Brain microvascular endothelial cell (primary cell): ENCODE measurements around the gene PLPP7.

Experiments
- DNase-seq: peaks from one replicate; pipeline ENCODE4 v3.0.0-alpha.2; 2020
- H3K27ac ChIP-seq: fragments of 250-450 bp; sonication (Bioruptor Pico); 2 replicates; pipeline ENCODE4 v1.5.1; 2020; ENCODE audit warnings: mild to moderate bottlenecking, moderate library complexity
- H3K27me3 ChIP-seq: fragments of 250-450 bp; sonication (Bioruptor Pico); replicated peaks from 2 replicates; pipeline ENCODE4 v1.5.1; 2020; ENCODE audit warnings: mild to moderate bottlenecking
- H3K36me3 ChIP-seq: fragments of 250-450 bp; sonication (Bioruptor Pico); replicated peaks from 2 replicates; pipeline ENCODE4 v1.5.1; 2020; ENCODE audit warnings: mild to moderate bottlenecking
- H3K4me3 ChIP-seq: 2 replicates; pipeline ENCODE4 v1.5.1; 2011; ENCODE audit warnings: low read depth, mild to moderate bottlenecking, control low read depth, low read length, moderate library complexity
- in situ Hi-C: cut with HindIII; loops from 2 replicates; pipeline ENCODE4 v1.10.0; 2017; ENCODE audit warnings: low sequenced_read_pairs, low pct_ligation_motif_present
- TF ChIP-seq, protein P1 (sequence below): IDR thresholded peaks from 2 replicates; pipeline ENCODE4 v1.5.1; 2011; ENCODE audit warnings: low read depth, mild to moderate bottlenecking, moderate library complexity, low read length, control low read depth, inconsistent platforms; ENCODE audit errors: missing control alignments

The PLPP7 gene

DNA sequence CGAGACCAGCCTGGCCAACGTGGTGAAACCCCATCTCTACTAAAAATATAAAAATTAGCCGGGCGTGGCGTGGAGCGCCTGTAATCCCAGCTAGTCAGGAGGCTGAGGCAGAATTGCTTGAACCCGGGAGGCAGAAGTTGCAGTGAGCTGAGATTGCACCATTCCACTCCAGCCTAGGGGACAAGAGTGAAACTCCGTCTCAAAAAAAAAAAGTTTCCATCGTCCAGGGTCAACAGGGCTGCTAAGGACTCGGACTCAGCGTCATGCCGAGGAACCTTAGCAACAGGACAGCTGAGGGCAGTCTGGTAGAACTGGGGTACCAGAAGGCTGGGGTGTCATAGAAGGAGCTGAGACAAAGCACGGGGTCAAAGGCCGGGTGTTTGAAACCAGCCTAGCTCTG, 34.9 kb upstream of the PLPP7 start:
- in situ Hi-C loops = no loop called here
- no peak overlapping the region for H3K4me3 ChIP-seq
- H3K27me3 ChIP-seq = no peaks in the 10 kb centered on the region
- no peak for DNase-seq
- TF ChIP-seq, protein P1, sequence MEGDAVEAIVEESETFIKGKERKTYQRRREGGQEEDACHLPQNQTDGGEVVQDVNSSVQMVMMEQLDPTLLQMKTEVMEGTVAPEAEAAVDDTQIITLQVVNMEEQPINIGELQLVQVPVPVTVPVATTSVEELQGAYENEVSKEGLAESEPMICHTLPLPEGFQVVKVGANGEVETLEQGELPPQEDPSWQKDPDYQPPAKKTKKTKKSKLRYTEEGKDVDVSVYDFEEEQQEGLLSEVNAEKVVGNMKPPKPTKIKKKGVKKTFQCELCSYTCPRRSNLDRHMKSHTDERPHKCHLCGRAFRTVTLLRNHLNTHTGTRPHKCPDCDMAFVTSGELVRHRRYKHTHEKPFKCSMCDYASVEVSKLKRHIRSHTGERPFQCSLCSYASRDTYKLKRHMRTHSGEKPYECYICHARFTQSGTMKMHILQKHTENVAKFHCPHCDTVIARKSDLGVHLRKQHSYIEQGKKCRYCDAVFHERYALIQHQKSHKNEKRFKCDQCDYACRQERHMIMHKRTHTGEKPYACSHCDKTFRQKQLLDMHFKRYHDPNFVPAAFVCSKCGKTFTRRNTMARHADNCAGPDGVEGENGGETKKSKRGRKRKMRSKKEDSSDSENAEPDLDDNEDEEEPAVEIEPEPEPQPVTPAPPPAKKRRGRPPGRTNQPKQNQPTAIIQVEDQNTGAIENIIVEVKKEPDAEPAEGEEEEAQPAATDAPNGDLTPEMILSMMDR = no peak
- no peak overlapping the region for H3K27ac ChIP-seq
- H3K36me3 ChIP-seq = no peaks in the 10 kb centered on the region

- no peak overlapping the region for H3K4me3 ChIP-seq
- in situ Hi-C loops = no loop called here
Observed at GRCh38 chr9:131255676-131256197, 33.8 kb upstream of the PLPP7 start.

GRCh38 chr9:131257266-131258025, 32.1 kb upstream of the PLPP7 start:
- H3K27me3 ChIP-seq = no peaks in the 10 kb centered on the region
- TF ChIP-seq, protein P1 = no peak
- no peaks in the 10 kb centered on the region for H3K36me3 ChIP-seq
- in situ Hi-C loops = no loop called here
- no peak overlapping the region for H3K27ac ChIP-seq
- no peak overlapping the region for H3K4me3 ChIP-seq
- no peak for DNase-seq

More at GRCh38 chr9:131255676-131256197, 33.8 kb upstream of the PLPP7 start:
- no peak for DNase-seq
- TF ChIP-seq, protein P1 = no peak
- H3K27ac ChIP-seq = no peak overlapping the region
- no peaks in the 10 kb centered on the region for H3K36me3 ChIP-seq
- no peaks in the 10 kb centered on the region for H3K27me3 ChIP-seq

GRCh38 chr9:131258186-131258585, 31.3 kb upstream of the PLPP7 start:
- Histone ChIP-seq H3K27me3 (no peaks in the 10 kb centered on the region), H3K27ac (no peak overlapping the region), H3K4me3 (no peak overlapping the region), H3K36me3 (no peaks in the 10 kb centered on the region)
- no peak for DNase-seq
- TF ChIP-seq, protein P1 = no peak
- in situ Hi-C loops = no loop called here

GRCh38 chr9:131258698-131259431, 30.7 kb upstream of the PLPP7 start:
- Histone ChIP-seq H3K4me3 (no peak overlapping the region), H3K27ac (no peak overlapping the region), H3K36me3 (no peaks in the 10 kb centered on the region), H3K27me3 (no peaks in the 10 kb centered on the region)
- DNase-seq = no peak
- TF ChIP-seq, protein P1 = no peak
- in situ Hi-C loops = no loop called here
